Activated T-cell treated with anti-CD3 and anti-CD28 coated beads for 24 hours (primary cell): ENCODE measurements around the gene PDE1C.
"Not testable (repeated sequence)": the region's sequence is repeated elsewhere in the genome, so short reads cannot be mapped to it uniquely, and the experiment has no call there.

Experiments used
- DNase-seq: peaks from one replicate; pipeline ENCODE4 v3.0.0-alpha.2; 2020; ENCODE audit warnings: low read depth

The PDE1C gene

GRCh38 chr7:31850066-31850465, 220.1 kb downstream of the PDE1C start:
- no peak for DNase-seq

GRCh38 chr7:31835471-31835870, 234.7 kb downstream of the PDE1C start:
- no peak for DNase-seq

GRCh38 chr7:31833625-31834024, 236.6 kb downstream of the PDE1C start:
- not testable (repeated sequence) for DNase-seq

- no peak for DNase-seq
These were observed 241.7 kb downstream of the PDE1C start for GRCh38 chr7:31828520-31828919.

GRCh38 chr7:31825576-31825975, 244.6 kb downstream of the PDE1C start:
- DNase-seq: no peak

GRCh38 chr7:31819031-31819430, 251.2 kb downstream of the PDE1C start:
- no peak for DNase-seq

- DNase-seq: no peak
These were observed 253.4 kb downstream of the PDE1C start for GRCh38 chr7:31816810-31817209.

- no peak for DNase-seq
These were observed 254.4 kb downstream of the PDE1C start for GRCh38 chr7:31815796-31816195.

- DNase-seq: no peak
These were observed 256.0 kb downstream of the PDE1C start for GRCh38 chr7:31814187-31814586.

- no peak for DNase-seq
These were observed 258.4 kb downstream of the PDE1C start for GRCh38 chr7:31811650-31812461.

- no peak for DNase-seq
These were observed 264.9 kb downstream of the PDE1C start for GRCh38 chr7:31805209-31805818.

GRCh38 chr7:31796375-31796774, 273.8 kb downstream of the PDE1C start:
- no peak for DNase-seq

GRCh38 chr7:31794851-31795344, 275.3 kb downstream of the PDE1C start:
- DNase-seq: no peak

GRCh38 chr7:31791881-31792280, 278.3 kb downstream of the PDE1C start:
- DNase-seq: no peak

GRCh38 chr7:31788883-31789680, 281.1 kb downstream of the PDE1C start:
- no peak for DNase-seq

GRCh38 chr7:31788445-31788844, 281.8 kb downstream of the PDE1C start:
- no peak for DNase-seq

- no peak for DNase-seq
These were observed 283.9 kb downstream of the PDE1C start for GRCh38 chr7:31786326-31786725.

- DNase-seq: no peak
These were observed 285.1 kb downstream of the PDE1C start for GRCh38 chr7:31785101-31785500.

- DNase-seq: no peak
These were observed 287.0 kb downstream of the PDE1C start for GRCh38 chr7:31783221-31783620.

- no peak for DNase-seq
These were observed 287.7 kb downstream of the PDE1C start for GRCh38 chr7:31782411-31782991.

- DNase-seq: no peak
These were observed 291.9 kb downstream of the PDE1C start for GRCh38 chr7:31778296-31778695.

GRCh38 chr7:31776616-31777015, 293.6 kb downstream of the PDE1C start:
- no peak for DNase-seq
